ENCODE results near the gene PDE3A. TPM values are rescaled to one million over a fixed set of nuclear protein-coding genes. Genes with fewer than 3 reads are reported as not detected.
A peak's percentile ranks its signal among the peaks of the same experiment; 100 is the strongest.

Gene PDE3A
- total RNA-seq, 1 donor from 2014 or later: 161 TPM

GRCh38 chr12:20572451-20572850, 204.1 kb downstream of the PDE3A start:
- Histone ChIP-seq H3K27me3 (ENCODE audit: low read depth) (no peaks in the 10 kb centered on the region), H3K4me1 (peaks cover 64% of the 10 kb centered on the region), H3K36me3 (no peaks in the 10 kb centered on the region), H3K9me3 (replicated peaks) (no peaks in the 10 kb centered on the region), H3K4me3 (no peak overlapping the region), H3K27ac (replicated peaks) (no peak overlapping the region)
- DNase-seq: no peak
- TF ChIP-seq CTCF (IDR thresholded peaks at IDR 0.05; ENCODE audit: borderline replicate concordance): no peak
- intact Hi-C loops (cut with micrococcal nuclease): no loop called here

GRCh38 chr12:20576528-20576927, 208.2 kb downstream of the PDE3A start:
- intact Hi-C loops (cut with micrococcal nuclease): no loop called here
- no peaks in the 10 kb centered on the region for H3K36me3 ChIP-seq
- no peak overlapping the region for H3K27ac ChIP-seq (replicated peaks)
- no peak for TF ChIP-seq CTCF (IDR thresholded peaks at IDR 0.05; ENCODE audit: borderline replicate concordance)
- no peaks in the 10 kb centered on the region for H3K27me3 ChIP-seq (ENCODE audit: low read depth)
- H3K9me3 ChIP-seq (replicated peaks): no peaks in the 10 kb centered on the region
- no peak for DNase-seq
- no peak overlapping the region for H3K4me3 ChIP-seq
- H3K4me1 ChIP-seq: peaks cover 42% of the 10 kb centered on the region

DNA sequence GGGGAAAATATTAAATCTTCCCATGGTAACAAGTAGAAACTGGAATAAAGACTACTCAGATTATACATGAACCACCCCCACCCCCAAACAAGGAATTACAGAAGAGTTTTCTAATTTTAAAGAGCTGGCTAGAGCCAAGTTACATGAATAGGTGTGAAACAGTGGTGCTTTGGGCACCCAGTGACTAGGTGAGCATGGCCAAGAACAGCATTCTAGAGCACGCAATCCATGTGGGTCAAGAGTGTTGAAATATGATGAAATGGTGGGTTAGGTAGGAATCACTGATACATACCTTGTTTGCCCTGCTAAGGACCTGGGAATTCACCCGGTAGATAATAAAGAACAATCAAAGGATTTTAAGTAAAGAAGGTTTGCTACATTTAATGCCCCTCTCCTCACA, 208.7 kb downstream of the PDE3A start:
- intact Hi-C loops (cut with micrococcal nuclease): no loop called here
- no peaks in the 10 kb centered on the region for H3K36me3 ChIP-seq
- DNase-seq: no peak
- no peaks in the 10 kb centered on the region for H3K9me3 ChIP-seq (replicated peaks)
- H3K27ac ChIP-seq (replicated peaks): no peak overlapping the region
- no peak overlapping the region for H3K4me3 ChIP-seq
- no peaks in the 10 kb centered on the region for H3K27me3 ChIP-seq (ENCODE audit: low read depth)
- TF ChIP-seq CTCF (IDR thresholded peaks at IDR 0.05; ENCODE audit: borderline replicate concordance): no peak
- peaks cover 44% of the 10 kb centered on the region for H3K4me1 ChIP-seq

- Histone ChIP-seq H3K36me3 (no peaks in the 10 kb centered on the region), H3K4me1 (peaks cover 55% of the 10 kb centered on the region), H3K4me3 (no peak overlapping the region), H3K9me3 (replicated peaks) (no peaks in the 10 kb centered on the region), H3K27me3 (ENCODE audit: low read depth) (no peaks in the 10 kb centered on the region), H3K27ac (replicated peaks) (no peak overlapping the region)
- no peak for DNase-seq
- TF ChIP-seq CTCF (IDR thresholded peaks at IDR 0.05; ENCODE audit: borderline replicate concordance): no peak
- intact Hi-C loops (cut with micrococcal nuclease): no loop called here
These were observed 209.8 kb downstream of the PDE3A start for GRCh38 chr12:20578142-20578541.

DNA sequence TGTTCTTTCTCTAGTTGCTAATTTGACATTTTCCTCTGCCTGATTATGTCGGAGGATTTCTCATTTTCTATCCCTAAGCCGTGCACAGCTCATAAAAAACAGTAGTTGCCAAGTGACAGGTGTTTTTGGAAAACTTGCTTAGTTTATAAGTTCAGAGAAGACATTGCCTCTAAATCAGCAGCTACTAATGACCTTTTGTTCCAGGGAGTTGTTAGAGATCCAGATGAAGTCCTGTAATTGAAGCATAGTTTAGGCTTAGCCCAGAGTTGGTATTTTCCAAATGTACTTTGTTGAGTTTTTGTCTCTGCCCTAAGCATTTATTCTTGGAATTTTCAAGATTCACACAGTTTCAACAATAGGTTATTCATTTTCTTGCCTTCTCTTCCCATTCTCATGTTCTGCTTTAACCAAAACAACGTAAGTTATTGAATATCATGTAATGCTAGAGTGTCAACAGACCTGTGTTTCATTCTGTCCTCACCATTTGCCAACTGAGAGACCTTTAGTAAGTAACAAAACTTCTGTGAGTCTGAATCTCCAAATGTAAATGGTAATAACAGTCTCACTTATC, 216.8 kb downstream of the PDE3A start:
- intact Hi-C loops (cut with micrococcal nuclease): no loop called here
- no peak for TF ChIP-seq CTCF (IDR thresholded peaks at IDR 0.05; ENCODE audit: borderline replicate concordance)
- Histone ChIP-seq H3K4me1 (peaks cover 81% of the 10 kb centered on the region), H3K4me3 (no peak overlapping the region), H3K9me3 (replicated peaks) (no peaks in the 10 kb centered on the region), H3K27me3 (ENCODE audit: low read depth) (no peaks in the 10 kb centered on the region), H3K27ac (replicated peaks) (peak overlapping the region; percentile 28), H3K36me3 (no peaks in the 10 kb centered on the region)
- no peak for DNase-seq
